GM18951 (cell line): Measurements from ENCODE around the gene GCHFR.

ENCODE experiments used
- POLR2A ChIP-seq: IDR thresholded peaks from 4 replicates; pipeline ENCODE4 v1.6.1; 2011; ENCODE audit warnings: mild to moderate bottlenecking; ENCODE audit not compliant: insufficient read length, insufficient read depth; ENCODE audit errors: extremely low read depth
- in situ Hi-C: fragments of 300-500 bp; cut with MboI; formaldehyde crosslinking; loops from one replicate; pipeline ENCODE4 v1.12.0; 2022; ENCODE audit warnings: low sequenced_read_pairs, mixed read lengths, inconsistent platforms; ENCODE audit not compliant: unreplicated experiment

Gene GCHFR

DNA sequence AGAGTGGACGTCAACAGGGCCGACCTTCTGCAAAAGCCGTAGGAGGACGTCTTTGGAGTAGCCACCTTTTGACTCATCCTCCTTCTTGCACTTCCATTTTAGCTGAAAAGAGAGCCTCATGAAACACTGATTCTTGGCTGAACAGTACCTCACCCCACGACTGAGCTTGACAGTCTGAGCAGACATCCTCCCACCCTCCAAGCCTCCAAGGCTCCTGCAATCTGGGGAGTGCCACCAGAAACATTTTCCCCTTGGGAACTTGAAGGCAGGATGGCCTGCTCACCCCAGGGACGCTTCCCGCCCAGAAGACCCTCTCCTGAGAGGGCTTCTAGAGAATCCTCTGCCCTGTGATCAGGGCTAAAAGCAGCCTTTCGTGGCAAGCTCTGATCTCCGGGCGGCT is 11.1 kb downstream of the GCHFR start:
- no peak for TF ChIP-seq POLR2A

GRCh38 chr15:40775740-40776536 is 12.1 kb downstream of the GCHFR start:
- in situ Hi-C loops: no loop called here
- no peak for TF ChIP-seq POLR2A

More for the DNA sequence above, 11.1 kb downstream of the GCHFR start:
- in situ Hi-C loops: no loop called here

GRCh38 chr15:40776537-40777141 is 12.8 kb downstream of the GCHFR start:
- no peak for TF ChIP-seq POLR2A

DNA sequence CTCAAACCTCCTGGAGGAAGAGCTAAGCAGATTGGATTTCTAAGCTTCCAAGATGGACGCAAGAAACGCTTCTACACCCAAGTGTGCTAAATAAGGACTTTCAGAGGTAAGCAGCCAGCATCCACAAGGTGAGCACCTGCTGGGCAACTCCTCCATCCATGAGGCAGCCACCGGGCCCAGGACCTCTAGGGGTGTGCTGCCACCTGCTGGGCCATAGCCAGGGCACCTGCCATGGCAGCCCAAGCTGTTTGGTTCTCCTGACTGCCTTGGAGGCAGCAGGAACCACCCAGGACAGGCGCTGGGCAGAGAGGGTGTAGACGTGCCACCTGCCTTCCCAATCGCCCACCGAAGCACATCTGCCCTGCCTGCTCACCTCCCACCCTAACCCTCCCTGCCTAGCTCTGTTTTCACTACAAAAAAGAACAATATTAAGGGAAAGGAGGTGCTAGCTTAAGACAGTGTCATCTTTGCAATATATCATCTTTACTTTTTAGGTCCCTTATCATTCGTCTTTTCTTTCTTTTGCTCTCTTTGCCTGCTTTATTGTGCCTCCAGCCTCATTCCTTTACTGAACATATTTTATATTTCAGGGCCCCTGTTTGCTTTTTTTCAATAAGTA is 18.9 kb downstream of the GCHFR start:
- no peak for TF ChIP-seq POLR2A
- in situ Hi-C loops: no loop called here

More at GRCh38 chr15:40776537-40777141, 12.8 kb downstream of the GCHFR start:
- in situ Hi-C loops: no loop called here

DNA sequence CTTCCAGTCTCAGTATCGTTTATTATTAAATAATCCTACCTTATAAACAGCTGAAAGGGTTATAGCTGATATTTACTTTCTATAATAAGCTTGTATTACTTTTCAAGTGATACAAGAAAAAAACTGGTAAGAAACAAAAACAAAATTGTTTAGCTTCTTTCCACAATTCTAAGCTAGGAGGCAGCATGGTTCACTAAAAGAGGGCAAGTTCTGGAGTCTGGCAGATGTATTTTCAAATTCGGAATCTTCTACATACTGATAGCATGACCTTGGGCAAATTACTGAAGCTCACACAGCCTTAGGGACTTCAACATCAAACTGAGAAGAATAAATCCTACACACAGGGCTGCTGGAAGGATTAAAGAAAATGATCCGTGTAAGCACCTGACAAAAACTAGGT is 21.3 kb downstream of the GCHFR start:
- in situ Hi-C loops: no loop called here
- no peak for TF ChIP-seq POLR2A

DNA sequence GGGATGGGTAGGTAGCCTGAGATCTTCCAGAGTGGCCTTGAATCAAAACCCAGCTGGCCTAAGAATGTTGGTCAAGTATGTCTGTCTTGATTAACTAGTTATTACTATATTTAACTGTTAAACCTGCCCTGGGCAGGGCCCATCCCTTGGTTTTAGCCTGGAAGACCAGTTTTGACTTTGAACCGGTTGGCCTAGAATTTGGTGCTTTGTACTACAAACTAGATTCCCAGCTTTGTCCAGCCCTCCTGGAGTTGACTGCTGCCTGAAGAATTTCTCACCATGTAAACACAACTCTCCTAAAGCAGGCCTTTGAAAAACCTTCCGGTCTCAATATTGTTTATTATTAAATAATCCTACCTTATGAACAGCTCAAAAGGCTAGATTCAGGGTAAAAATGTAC is 21.9 kb downstream of the GCHFR start:
- TF ChIP-seq POLR2A: no peak
- in situ Hi-C loops: no loop called here

- no peak for TF ChIP-seq POLR2A
- in situ Hi-C loops: no loop called here
Observed at GRCh38 chr15:40787344-40787841, 23.5 kb downstream of the GCHFR start.

DNA sequence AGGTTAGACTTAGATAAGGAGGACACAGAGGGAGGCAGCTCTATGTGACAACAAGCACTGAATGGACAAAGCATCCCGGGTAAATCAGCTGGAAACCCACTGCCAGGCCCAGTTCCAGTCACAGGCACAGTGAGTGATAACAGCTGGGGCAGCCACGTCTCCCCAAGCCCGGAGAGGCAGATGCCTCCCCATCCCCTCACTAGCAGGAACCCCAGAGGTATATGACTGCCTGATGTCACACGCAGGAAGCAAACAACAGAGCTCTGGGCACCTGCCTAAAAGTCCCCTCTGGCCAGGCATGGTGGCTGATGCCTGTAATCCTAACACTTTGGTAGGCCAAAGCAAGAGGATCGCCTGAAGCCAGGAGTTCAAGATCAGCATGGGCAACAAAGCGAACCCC is 24.1 kb downstream of the GCHFR start:
- in situ Hi-C loops: no loop called here
- no peak for TF ChIP-seq POLR2A

GRCh38 chr15:40789119-40789518 is 25.3 kb downstream of the GCHFR start:
- TF ChIP-seq POLR2A: no peak
- in situ Hi-C loops: no loop called here

- in situ Hi-C loops: no loop called here
Observed at GRCh38 chr15:40789999-40790398, 26.1 kb downstream of the GCHFR start.

GRCh38 chr15:40790718-40791117 is 26.9 kb downstream of the GCHFR start:
- no peak for TF ChIP-seq POLR2A
- in situ Hi-C loops: no loop called here

More at GRCh38 chr15:40789999-40790398, 26.1 kb downstream of the GCHFR start:
- TF ChIP-seq POLR2A: no peak

GRCh38 chr15:40792394-40792793 is 28.5 kb downstream of the GCHFR start:
- in situ Hi-C loops: no loop called here
- no peak for TF ChIP-seq POLR2A

- in situ Hi-C loops: no loop called here
- no peak for TF ChIP-seq POLR2A
Observed at GRCh38 chr15:40793216-40793989, 29.5 kb downstream of the GCHFR start.
